Transverse colon (tissue), 4 donors: Measurements from ENCODE around the gene CDKN1A.

Experiments
- CTCF ChIP-seq, 5 experiments: fragments of 200-600 bp in 3 of 5; fragments of 450-650 bp in 2 of 5; sonication (generic) in 3 of 5; IDR thresholded peaks; 1 replicate in 2 of 5; 2 replicates in 3 of 5; pipeline ENCODE4 v1.5.1; 2016 to 2017; ENCODE audit warnings: antibody characterized with exemption in 5 of 5, inconsistent platforms in 3 of 5, mild to moderate bottlenecking in 2 of 5, moderate library complexity in 1 of 5
- EP300 ChIP-seq: sonication (generic); formaldehyde crosslinking; IDR thresholded peaks from one replicate; pipeline ENCODE4 v1.6.1; 2017; ENCODE audit warnings: antibody characterized with exemption, low read depth
- POLR2A ChIP-seq: fragments of 450-650 bp; IDR thresholded peaks from one replicate; pipeline ENCODE4 v1.6.1; 2016; ENCODE audit warnings: antibody characterized with exemption, mild to moderate bottlenecking, moderate library complexity
- POLR2AphosphoS5 ChIP-seq, 3 donors: sonication (generic); formaldehyde crosslinking; IDR thresholded peaks; one replicate each; pipeline ENCODE4 v1.6.1; 2016; ENCODE audit warnings: antibody characterized with exemption in 3 of 3

GRCh38 chr6:36666826-36667591 is 11.5 kb upstream of the CDKN1A start:
- TF ChIP-seq CTCF (IDR thresholded peaks at IDR 0.05) (no peak), POLR2A (no peak), POLR2AphosphoS5 (IDR thresholded peaks at IDR 0.05) (no peak), EP300 (no peak)
